GM12892 (cell line): Measurements from ENCODE around the gene ZNF691.

ENCODE experiments used
- POLR2A ChIP-seq: IDR thresholded peaks from 2 replicates; pipeline ENCODE4 v1.6.1; 2011; ENCODE audit warnings: low read depth, low read length, control low read depth
- POLR2AphosphoS5 ChIP-seq: IDR thresholded peaks from 2 replicates; pipeline ENCODE4 v1.6.1; 2011; ENCODE audit warnings: low read depth, low read length, control low read depth
- TAF1 ChIP-seq: IDR thresholded peaks from 2 replicates; pipeline ENCODE4 v1.6.1; 2011; ENCODE audit warnings: low read depth, mild to moderate bottlenecking, control low read depth, low read length, borderline replicate concordance

DNA sequence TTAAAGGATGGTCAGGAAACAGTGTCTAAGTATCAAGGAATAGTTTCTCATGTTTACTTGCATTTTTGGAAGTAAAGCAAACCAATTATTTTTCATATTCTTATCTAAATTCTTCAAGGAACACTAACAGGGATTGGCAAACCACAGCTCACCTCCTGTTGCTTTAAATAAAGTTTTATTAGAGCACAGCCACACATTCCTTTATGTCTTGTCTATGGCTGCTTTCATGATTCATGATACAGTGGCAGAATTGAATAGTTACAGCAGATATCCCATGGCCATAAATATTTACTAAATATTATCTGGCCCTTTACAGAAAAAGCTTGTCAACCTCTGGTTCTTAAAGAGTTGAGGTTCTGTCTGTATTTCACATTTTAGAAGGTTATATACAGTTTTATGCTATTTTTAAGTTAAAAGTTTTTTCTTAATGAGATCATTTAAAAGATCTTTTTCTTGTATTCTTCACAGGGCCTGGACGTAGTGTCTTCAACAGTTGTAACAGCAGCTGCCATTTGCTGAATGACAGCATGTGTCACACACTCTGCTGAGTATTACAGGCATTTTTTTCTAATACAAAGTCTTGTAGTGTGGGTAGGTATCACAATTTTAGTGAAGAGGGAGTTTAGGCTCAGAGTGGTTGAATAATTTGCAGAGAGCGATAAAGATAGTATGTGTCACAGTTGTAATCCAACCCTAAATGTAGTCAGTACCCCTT lies 2.6 kb downstream of the ZNF691 start:
- TF ChIP-seq TAF1: no peak
- no peak for TF ChIP-seq POLR2A
- no peak for TF ChIP-seq POLR2AphosphoS5
